ENCODE results near the gene PCDH1. TPM values are rescaled to one million over a fixed set of nuclear protein-coding genes. Genes with fewer than 3 reads are reported as not detected.

Gene PCDH1
- total and polyA plus RNA-seq, 2 donors (not counting 3 experiments of a cell fraction or from before 2014, with no cell fraction given): 113 to 136 TPM

GRCh38 chr5:141872496-141873356 lies 5.5 kb downstream of the PCDH1 start:
- Histone ChIP-seq H3K4me3 (replicated peaks in 1 of 3; ENCODE audit: insufficient read depth in 1 of 3, low read depth in 1 of 3, low read length in 3 of 3) (no peak overlapping the region), H2AFZ (ENCODE audit: low read depth, low read length) (no peak overlapping the region), H3K79me2 (ENCODE audit: control insufficient read depth, insufficient read depth, low read length) (peaks cover 93% of the 10 kb centered on the region), H3K4me2 (ENCODE audit: insufficient read depth, low read length) (no peak overlapping the region), H4K20me1 (replicated peaks; ENCODE audit: control insufficient read depth, extremely low read depth, insufficient read depth, low read length) (no peaks in the 10 kb centered on the region), H3K4me1 (ENCODE audit: control insufficient read depth, extremely low read depth, insufficient read depth, low read length) (peaks cover 38% of the 10 kb centered on the region), H3K9me1 (replicated peaks; ENCODE audit: control insufficient read depth, extremely low read depth, insufficient read depth, low read length) (no peaks in the 10 kb centered on the region), H3K27me3 (ENCODE audit: control insufficient read depth in 2 of 2, insufficient read depth in 2 of 2, low read length in 2 of 2) (no peaks in the 10 kb centered on the region), H3K27ac (ENCODE audit: insufficient read depth, low read depth, low read length) (no peak overlapping the region), H3K9ac (replicated peaks; ENCODE audit: extremely low read depth, insufficient read depth, low read length) (no peak overlapping the region), H3K36me3 (ENCODE audit: control insufficient read depth in 2 of 2, extremely low read depth in 1 of 2, insufficient read depth in 2 of 2, low read length in 2 of 2) (peaks cover 2 to 14% of the 10 kb centered on the region in 2 experiments), H3K9me3 (replicated peaks; ENCODE audit: control insufficient read depth, insufficient read depth, low read length) (no peaks in the 10 kb centered on the region)
- no TSS peak for BruUV-seq (replicated peaks)
- intact Hi-C loops (cut with micrococcal nuclease) (no loop called here), dilution Hi-C loops (cut with MboI; ENCODE audit: extremely low pct_ligation_motif_present, low sequenced_read_pairs) (no loop called here)
- TF ChIP-seq FOS (IDR thresholded peaks at IDR 0.05; ENCODE audit: borderline replicate concordance, insufficient read depth, low read length) (no peak), MYC (IDR thresholded peaks at IDR 0.05; ENCODE audit: low read depth, low read length) (no peak), CTCF (IDR thresholded peaks at IDR 0.05; ENCODE audit: extremely low read depth in 1 of 2, insufficient read depth in 1 of 2, low read depth in 1 of 2, low read length in 2 of 2) (no peak), POLR2A (IDR thresholded peaks at IDR 0.05; ENCODE audit: low read depth, low read length) (no peak), MAX (IDR thresholded peaks at IDR 0.05; ENCODE audit: insufficient read depth, insufficient read length) (no peak), POLR2AphosphoS5 (IDR thresholded peaks at IDR 0.05; ENCODE audit: insufficient read depth, low read depth, low read length) (no peak), GATA2 (IDR thresholded peaks at IDR 0.05; ENCODE audit: insufficient read depth, insufficient read length, low read depth, low read length) (no peak), EZH2 (IDR thresholded peaks at IDR 0.05; ENCODE audit: borderline replicate concordance, low read depth, low read length, severe bottlenecking) (no peak), JUN (IDR thresholded peaks at IDR 0.05; ENCODE audit: borderline replicate concordance, insufficient read depth, insufficient read length, low read depth) (no peak)
- no peak for FAIRE-seq
- CTCF ChIA-PET: no interaction called here
- DNase-seq (ENCODE audit: low read depth, low spot score): no peak
- POLR2A ChIA-PET: no interaction called here
